Measurements from ENCODE around the gene MALRD1.

- TF ChIP-seq CTCF (IDR thresholded peaks at IDR 0.05) = no peak
- TF ChIP-seq POLR2A (IDR thresholded peaks at IDR 0.05) = no peak
These were observed 434.8 kb downstream of the MALRD1 start for GRCh38 chr10:19483421-19483820.

All from lower leg skin (tissue), 3 donors.